ENCODE measurements around the gene MKRN1.
"Not testable (repeated sequence)": the region's sequence is repeated elsewhere in the genome, so short reads cannot be mapped to it uniquely, and the experiment has no call there.

MKRN1 gene

DNA sequence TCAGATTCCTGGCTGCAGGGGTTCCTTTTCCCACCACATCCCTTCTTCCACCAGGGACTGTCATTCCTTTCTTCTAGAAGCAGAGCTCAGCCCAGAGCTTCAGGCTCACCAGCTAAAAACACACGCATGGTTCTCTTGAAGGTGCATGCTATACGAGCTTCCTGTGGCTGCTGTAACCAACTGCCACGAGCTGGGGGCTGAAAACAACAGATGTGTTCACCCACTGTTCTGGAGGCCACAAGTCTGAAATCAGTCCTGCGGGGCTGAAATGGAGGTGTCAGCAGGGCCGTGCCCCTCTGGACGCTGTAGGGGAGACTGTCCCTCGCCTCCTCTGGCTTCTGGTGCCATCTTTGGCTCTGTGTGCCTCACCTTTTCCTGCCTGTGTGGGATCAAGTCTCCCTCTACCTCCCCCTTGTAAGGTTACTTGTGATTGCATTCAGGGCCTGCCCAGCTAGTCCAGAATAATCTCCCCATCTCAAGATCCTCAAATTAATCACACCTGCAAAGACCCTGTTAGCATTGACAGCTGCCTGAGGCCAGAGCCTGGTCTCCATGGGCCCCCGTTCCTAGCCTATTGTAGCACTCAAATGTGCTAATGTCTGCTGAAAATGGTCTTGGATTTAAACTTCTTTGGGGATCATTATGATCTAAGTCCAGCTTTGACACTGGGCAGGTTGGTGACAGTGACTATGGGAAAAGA, 61.7 kb downstream of the MKRN1 start:
- no peak overlapping the region for H3K4me3 ChIP-seq (ENCODE audit: low read depth, low read length)
- TF ChIP-seq, protein P1, sequence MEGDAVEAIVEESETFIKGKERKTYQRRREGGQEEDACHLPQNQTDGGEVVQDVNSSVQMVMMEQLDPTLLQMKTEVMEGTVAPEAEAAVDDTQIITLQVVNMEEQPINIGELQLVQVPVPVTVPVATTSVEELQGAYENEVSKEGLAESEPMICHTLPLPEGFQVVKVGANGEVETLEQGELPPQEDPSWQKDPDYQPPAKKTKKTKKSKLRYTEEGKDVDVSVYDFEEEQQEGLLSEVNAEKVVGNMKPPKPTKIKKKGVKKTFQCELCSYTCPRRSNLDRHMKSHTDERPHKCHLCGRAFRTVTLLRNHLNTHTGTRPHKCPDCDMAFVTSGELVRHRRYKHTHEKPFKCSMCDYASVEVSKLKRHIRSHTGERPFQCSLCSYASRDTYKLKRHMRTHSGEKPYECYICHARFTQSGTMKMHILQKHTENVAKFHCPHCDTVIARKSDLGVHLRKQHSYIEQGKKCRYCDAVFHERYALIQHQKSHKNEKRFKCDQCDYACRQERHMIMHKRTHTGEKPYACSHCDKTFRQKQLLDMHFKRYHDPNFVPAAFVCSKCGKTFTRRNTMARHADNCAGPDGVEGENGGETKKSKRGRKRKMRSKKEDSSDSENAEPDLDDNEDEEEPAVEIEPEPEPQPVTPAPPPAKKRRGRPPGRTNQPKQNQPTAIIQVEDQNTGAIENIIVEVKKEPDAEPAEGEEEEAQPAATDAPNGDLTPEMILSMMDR (IDR thresholded peaks at IDR 0.05; ENCODE audit: control insufficient read depth, extremely low read depth, insufficient read depth), result no peak
- no peak for DNase-seq (ENCODE audit: low read depth)

DNA sequence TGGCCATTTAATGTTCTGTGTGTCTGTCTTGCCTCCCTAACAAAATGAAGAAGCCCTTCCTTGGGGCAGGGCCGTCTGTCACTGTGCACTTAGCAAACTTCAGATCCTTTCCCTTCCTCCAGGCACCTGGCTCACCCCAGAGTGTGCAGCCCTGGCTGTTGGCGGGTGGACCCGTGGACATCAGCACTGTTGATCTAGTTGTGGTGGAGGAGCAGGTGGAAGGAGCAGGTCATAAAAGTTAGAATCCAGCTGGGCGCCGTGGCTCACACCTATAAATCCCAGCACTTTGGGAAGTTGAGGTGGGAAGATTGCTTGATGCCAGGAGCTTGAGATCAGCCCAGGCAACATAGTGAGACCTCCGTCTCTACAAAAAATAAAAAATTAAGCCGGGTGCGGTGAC, 62.7 kb downstream of the MKRN1 start:
- peak; percentile 58 for DNase-seq (ENCODE audit: low read depth)
- TF ChIP-seq, protein P1 (IDR thresholded peaks at IDR 0.05; ENCODE audit: control insufficient read depth, extremely low read depth, insufficient read depth), result no peak
- H3K4me3 ChIP-seq (ENCODE audit: low read depth, low read length), result no peak overlapping the region

DNA sequence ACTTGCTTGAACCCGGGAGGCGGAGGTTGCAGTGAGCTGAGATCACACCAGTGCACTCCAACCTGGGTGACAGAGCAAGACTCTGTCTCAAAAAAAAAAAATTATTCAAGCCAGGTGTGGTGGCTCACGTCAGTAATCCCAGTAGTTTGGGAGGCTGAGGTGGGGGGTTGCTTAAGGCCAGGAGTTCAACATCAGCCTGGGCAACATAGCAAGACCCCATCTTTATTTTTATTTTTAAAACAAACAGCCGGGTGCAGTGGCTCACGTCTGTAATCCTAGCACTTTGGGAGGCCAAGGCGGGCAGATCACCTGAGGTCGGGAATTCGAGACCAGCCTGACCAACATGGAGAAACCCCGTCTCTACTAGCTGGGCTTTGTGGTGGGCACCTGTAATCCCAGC, 63.5 kb downstream of the MKRN1 start:
- DNase-seq (ENCODE audit: low read depth); H3K4me3 ChIP-seq (ENCODE audit: low read depth, low read length): not testable (repeated sequence)

DNA sequence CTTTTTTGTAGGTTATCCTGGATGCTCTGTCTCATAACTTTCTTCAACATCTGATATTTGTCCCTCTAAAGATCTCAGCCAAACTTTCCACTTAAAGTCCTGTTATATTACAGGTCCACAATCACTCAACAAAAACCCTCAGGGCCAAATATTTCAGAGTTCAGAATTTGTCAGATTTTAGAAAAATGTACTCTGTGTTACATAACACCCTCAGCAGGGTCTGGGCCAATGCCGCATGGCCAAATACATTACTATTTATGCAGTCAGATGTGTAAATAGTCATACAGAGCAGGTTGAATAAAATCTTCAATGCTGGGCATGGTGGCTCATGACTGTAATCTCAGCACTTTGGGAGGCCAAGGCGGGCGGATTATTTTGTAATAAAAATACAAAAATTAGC, 63.9 kb downstream of the MKRN1 start:
- no peak for DNase-seq (ENCODE audit: low read depth)
- no peak overlapping the region for H3K4me3 ChIP-seq (ENCODE audit: low read depth, low read length)
- TF ChIP-seq, protein P1 (IDR thresholded peaks at IDR 0.05; ENCODE audit: control insufficient read depth, extremely low read depth, insufficient read depth), result no peak

DNA sequence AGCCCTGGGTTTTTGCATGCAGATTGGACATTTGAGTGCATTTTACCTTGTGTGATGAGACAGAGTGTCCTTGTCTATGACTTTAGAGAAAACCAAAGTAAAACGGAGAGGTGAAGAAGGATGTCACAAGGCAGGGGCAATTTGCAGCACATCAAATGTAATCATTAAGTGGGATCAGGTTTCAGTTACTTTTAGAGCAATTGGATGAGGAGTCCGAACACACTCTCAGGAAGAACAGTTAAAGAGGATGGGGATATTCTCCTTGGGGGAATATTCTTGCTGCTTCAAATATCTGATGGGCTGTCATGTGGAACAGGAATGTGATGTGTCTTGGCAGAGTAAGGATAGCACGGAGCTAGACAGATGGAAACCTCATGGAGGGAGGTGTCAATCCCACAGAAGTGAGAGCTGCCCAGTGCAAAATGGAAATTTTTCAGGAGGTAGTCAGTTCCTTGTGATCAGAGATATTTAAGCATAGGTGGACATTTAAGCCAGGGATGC, 74.7 kb downstream of the MKRN1 start:
- peak overlapping the region; percentile 53 for H3K4me3 ChIP-seq (ENCODE audit: low read depth, low read length)
- no peak for DNase-seq (ENCODE audit: low read depth)
- TF ChIP-seq, protein P1 (IDR thresholded peaks at IDR 0.05; ENCODE audit: control insufficient read depth, extremely low read depth, insufficient read depth), result no peak

DNA sequence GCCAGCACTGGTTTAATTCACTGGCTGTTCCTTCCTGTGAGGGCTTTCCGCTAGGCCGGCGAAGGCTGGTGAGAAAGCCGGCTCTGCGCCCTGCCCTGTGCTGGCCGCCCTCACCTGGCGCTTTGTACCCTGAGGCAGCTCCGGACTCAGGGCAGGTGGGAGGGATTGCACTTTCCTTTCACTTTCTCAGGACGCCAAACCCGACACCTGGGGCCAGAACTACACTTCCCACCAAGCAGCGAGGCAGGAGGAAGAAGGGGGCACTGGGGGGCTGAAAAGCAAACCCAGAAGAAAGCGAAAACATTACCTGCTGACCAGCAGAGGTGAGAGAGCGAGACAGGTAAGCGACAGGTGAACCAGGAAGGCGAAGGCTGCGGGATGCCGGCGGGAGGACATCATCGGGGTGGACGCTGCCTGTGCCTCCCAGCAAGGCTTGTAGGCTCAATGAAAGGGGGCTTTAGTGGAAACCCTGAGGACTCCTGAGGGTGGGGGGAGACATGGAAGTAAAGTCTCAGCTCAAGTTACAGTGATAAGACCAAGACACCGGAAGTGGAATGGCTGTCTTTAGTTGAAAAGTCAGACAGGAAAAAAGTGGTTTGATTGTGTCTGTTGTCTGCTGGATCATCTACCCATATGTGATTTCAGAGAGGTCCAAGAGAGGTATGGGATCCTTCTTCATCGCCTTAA, 75.3 kb downstream of the MKRN1 start, which contains the start of gene RAB19:
Gene RAB19, plus strand, starts transcription at position 181 of the 687 bp plus-strand sequence. CDS start 3,589 bp downstream, outside the sequence.
- DNase-seq (ENCODE audit: low read depth), result peak; percentile 42
- TF ChIP-seq, protein P1 (IDR thresholded peaks at IDR 0.05; ENCODE audit: control insufficient read depth, extremely low read depth, insufficient read depth), result no peak

More for the DNA sequence above, 75.3 kb downstream of the MKRN1 start, which contains the start of gene RAB19:
- peak within 1 kb of the TSS; percentile 53 for H3K4me3 ChIP-seq (ENCODE audit: low read depth, low read length)
